ENCODE measurements around the gene ZNF227.

- TF ChIP-seq POLR2A (IDR thresholded peaks at IDR 0.05), result no peak
- no peak for TF ChIP-seq CTCF (IDR thresholded peaks at IDR 0.05)
- TF ChIP-seq POLR2AphosphoS5 (IDR thresholded peaks at IDR 0.05), result no peak
Observed at GRCh38 chr19:44196772-44197171, 15.6 kb upstream of the ZNF227 start.

All from suprapubic skin (tissue), 4 donors.